Measurements from ENCODE around the gene OR10T2.

GRCh38 chr1:158356616-158357015 lies 42.6 kb downstream of the OR10T2 start:
- TF ChIP-seq MAX (IDR thresholded peaks at IDR 0.05; ENCODE audit: insufficient read depth, insufficient read length) (no peak), EZH2 (IDR thresholded peaks at IDR 0.05; ENCODE audit: borderline replicate concordance, low read depth, low read length, severe bottlenecking) (no peak)
